Skeletal muscle satellite cell (primary cell): Measurements from ENCODE around the gene RNF212.
"Not testable (repeated sequence)": the region's sequence is repeated elsewhere in the genome, so short reads cannot be mapped to it uniquely, and the experiment has no call there.

Source experiments
- H3K27me3 ChIP-seq: 2 replicates; pipeline ENCODE4 v1.7.0; 2013; ENCODE audit warnings: low read length; ENCODE audit not compliant: control insufficient read depth, insufficient read depth
- H3K36me3 ChIP-seq: 2 replicates; pipeline ENCODE4 v1.7.0; 2013; ENCODE audit warnings: mild to moderate bottlenecking, control low read depth, low read length; ENCODE audit not compliant: insufficient read depth
- H3K4me1 ChIP-seq: 2 replicates; pipeline ENCODE4 v1.7.0; 2013; ENCODE audit warnings: low read length; ENCODE audit not compliant: control insufficient read depth, insufficient read depth
- H3K4me2 ChIP-seq: 2 replicates; pipeline ENCODE4 v1.7.0; 2013; ENCODE audit warnings: mild to moderate bottlenecking, low read length
- H3K4me3 ChIP-seq: 2 replicates; pipeline ENCODE4 v1.7.0; 2013; ENCODE audit warnings: low read length
- H3K9ac ChIP-seq: 2 replicates; pipeline ENCODE4 v1.7.0; 2013; ENCODE audit warnings: mild to moderate bottlenecking, low read depth, low read length, moderate library complexity
- H3K9me3 ChIP-seq: replicated peaks from 2 replicates; pipeline ENCODE4 v1.7.0; 2013; ENCODE audit warnings: mild to moderate bottlenecking, control low read depth, low read length

Gene RNF212

GRCh38 chr4:1058997-1059665 lies 54.2 kb downstream of the RNF212 start:
- Histone ChIP-seq H3K4me3 (no peak overlapping the region), H3K9ac (no peak overlapping the region), H3K4me1 (no peaks in the 10 kb centered on the region), H3K9me3 (no peaks in the 10 kb centered on the region), H3K27me3 (peaks cover 76% of the 10 kb centered on the region), H3K36me3 (no peaks in the 10 kb centered on the region), H3K4me2 (no peak overlapping the region)

DNA sequence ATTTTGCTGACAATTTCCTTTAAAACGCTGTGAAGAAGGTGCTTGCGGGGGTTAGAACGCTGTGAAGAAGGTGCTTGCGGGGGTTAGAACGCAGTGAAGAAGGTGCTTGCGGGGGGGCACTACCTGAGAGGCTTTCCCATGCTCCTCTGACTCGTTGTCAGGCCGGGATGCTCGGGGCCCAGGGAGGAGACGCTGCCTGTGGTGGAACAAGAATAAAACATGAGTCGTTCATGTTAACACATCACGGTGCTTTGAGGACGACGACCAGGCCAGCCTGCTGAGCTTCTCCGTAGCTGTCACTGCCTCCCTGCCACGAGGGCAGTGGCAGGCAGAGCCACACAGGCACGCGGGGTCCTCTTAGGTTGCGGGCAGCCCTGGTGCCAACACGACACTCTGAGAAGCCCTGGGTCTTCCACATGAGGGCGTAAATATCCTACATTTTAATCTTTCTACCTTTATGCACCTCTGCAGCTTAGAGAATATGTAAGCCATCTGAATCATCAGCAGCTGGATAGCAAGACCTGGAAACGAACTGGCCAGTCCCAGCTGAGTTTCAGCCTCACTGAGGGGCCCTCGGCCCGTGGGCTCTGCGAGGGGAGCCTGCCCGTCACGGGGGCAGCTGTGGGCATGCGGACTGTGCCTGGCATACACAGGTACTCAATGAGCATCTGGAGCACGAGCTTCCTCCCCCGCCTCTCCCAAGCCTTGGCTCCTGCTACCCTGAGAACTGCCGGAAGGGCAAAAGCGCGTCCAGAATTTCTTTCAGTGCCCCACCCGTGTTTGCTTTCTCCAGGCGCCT lies 55.0 kb downstream of the RNF212 start:
- no peak overlapping the region for H3K9ac ChIP-seq
- H3K27me3 ChIP-seq, result peaks cover 73% of the 10 kb centered on the region

DNA sequence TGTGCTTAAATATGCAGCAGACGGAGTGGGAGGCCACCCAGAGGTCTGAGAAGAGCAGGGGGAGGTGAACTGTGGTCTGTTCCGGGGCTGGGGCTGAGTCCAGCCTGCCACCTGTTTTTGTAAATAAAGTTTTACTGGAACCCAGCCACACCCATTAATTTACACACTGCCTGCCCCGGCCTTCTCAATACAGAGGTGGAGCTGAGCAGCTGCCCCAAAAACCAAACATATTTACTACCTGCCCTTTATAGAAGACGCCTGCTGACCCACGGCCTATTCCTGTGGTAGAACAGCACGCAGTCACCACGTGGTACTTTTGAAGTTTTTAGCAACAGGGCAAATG lies 56.0 kb downstream of the RNF212 start:
- no peaks in the 10 kb centered on the region for H3K9me3 ChIP-seq
- H3K9ac ChIP-seq, result no peak overlapping the region
- peaks cover 74% of the 10 kb centered on the region for H3K27me3 ChIP-seq
- H3K4me3 ChIP-seq, result no peak overlapping the region
- no peak overlapping the region for H3K4me2 ChIP-seq
- H3K4me1 ChIP-seq, result peaks cover 12% of the 10 kb centered on the region
- H3K36me3 ChIP-seq, result no peaks in the 10 kb centered on the region

More for the DNA sequence above, 55.0 kb downstream of the RNF212 start:
- Histone ChIP-seq H3K9me3 (no peaks in the 10 kb centered on the region), H3K4me3 (no peak overlapping the region), H3K4me1 (peaks cover 2% of the 10 kb centered on the region), H3K4me2 (no peak overlapping the region), H3K36me3 (no peaks in the 10 kb centered on the region)

DNA sequence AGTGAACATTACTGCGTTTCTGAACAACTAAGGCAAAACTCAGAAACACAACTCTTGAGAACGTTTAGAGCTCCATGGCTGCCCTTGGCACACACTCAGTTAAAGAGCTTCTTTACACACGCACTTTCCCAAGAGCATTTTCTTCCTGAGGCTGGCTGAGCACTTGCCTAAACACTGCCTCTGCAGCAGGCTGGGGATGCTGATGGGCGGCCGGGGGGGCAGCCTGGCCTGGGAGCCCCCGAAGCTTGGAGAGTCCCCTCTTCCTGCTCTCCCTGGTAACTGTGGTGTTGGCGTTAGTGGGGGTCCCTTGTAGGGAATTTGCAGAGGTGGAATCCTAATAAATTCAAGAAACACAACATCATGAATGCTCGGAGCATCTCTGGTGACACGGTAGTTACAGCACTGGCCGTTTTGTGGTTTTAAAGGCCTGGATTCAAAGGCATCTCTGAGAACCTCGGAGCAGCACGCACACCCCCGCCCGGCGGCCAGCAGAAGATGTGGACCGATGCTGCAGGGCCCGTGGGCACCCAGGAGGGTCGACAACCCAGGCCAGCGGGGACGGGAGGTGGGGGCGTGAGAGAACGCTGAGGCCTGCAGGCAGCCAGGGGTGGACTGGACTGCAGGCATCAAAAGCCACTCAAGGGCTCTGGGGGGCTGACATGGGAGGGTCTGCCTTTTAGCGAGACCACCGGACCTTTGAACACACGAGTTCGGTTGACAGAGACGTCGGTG lies 56.5 kb downstream of the RNF212 start:
- Histone ChIP-seq H3K4me3 (no peak overlapping the region), H3K4me1 (peaks cover 17% of the 10 kb centered on the region), H3K9ac (no peak overlapping the region), H3K36me3 (no peaks in the 10 kb centered on the region), H3K27me3 (peaks cover 74% of the 10 kb centered on the region), H3K4me2 (no peak overlapping the region), H3K9me3 (no peaks in the 10 kb centered on the region)

- no peak overlapping the region for H3K9ac ChIP-seq
- peaks cover 74% of the 10 kb centered on the region for H3K27me3 ChIP-seq
- no peak overlapping the region for H3K4me2 ChIP-seq
- peaks cover 17% of the 10 kb centered on the region for H3K4me1 ChIP-seq
- no peak overlapping the region for H3K4me3 ChIP-seq
- H3K36me3 ChIP-seq, result no peaks in the 10 kb centered on the region
- no peaks in the 10 kb centered on the region for H3K9me3 ChIP-seq
These were observed 57.4 kb downstream of the RNF212 start for GRCh38 chr4:1055721-1056590.

DNA sequence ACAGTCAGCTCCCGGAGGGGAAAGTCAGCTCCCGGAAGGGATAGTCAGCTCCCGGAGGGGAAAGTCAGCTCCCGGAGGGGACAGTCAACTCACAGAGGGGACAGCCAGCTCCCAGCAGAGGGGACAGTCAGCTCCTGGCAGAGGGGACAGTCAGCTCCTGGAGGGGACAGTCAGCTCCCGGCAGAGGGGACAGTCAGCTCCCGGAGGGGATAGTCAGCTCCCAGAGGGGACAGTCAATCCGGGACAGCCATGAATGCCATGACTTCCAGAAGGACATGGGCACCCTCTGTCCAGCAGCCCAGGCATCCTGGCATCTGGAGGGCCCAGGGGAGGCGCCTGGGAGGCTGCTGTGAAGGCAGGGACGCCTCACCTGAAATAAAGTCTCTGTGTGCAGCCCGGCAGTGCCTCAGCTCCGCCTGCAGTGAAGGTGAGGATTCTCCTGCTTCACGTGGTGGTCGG lies 58.1 kb downstream of the RNF212 start:
- not testable (repeated sequence) for H3K36me3 ChIP-seq, H3K9me3 ChIP-seq, H3K9ac ChIP-seq, H3K4me3 ChIP-seq, H3K4me2 ChIP-seq
- Histone ChIP-seq H3K27me3 (peaks cover 74% of the 10 kb centered on the region), H3K4me1 (peaks cover 17% of the 10 kb centered on the region)

- peaks cover 74% of the 10 kb centered on the region for H3K27me3 ChIP-seq
- H3K4me1 ChIP-seq, result peaks cover 17% of the 10 kb centered on the region
- H3K9ac ChIP-seq, H3K36me3 ChIP-seq, H3K4me2 ChIP-seq, H3K9me3 ChIP-seq, H3K4me3 ChIP-seq: not testable (repeated sequence)
These were observed 58.6 kb downstream of the RNF212 start for GRCh38 chr4:1054696-1055242.

DNA sequence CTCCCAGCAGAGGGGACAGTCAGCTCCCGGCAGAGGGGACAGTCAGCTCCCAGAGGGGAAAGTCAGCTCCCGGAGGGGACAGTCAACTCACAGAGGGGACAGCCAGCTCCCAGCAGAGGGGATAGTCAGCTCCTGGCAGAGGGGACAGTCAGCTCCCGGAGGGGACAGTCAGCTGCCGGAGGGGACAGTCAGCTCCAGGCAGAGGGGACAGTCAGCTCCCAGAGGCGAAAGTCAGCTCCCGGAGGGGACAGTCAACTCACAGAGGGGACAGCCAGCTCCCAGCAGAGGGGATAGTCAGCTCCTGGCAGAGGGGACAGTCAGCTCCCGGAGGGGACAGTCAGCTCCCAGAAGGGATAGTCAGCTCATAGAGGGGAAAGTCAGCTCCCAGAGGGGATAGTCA lies 59.5 kb downstream of the RNF212 start:
- H3K27me3 ChIP-seq, result peaks cover 70% of the 10 kb centered on the region
- H3K9me3 ChIP-seq, result not testable (repeated sequence)

GRCh38 chr4:1053080-1053661 lies 60.2 kb downstream of the RNF212 start:
- Histone ChIP-seq H3K4me3 (peak overlapping the region; percentile 45), H3K27me3 (peaks cover 65% of the 10 kb centered on the region)

More for the DNA sequence above, 59.5 kb downstream of the RNF212 start:
- H3K4me2 ChIP-seq, H3K36me3 ChIP-seq, H3K9ac ChIP-seq, H3K4me3 ChIP-seq: not testable (repeated sequence)
- peaks cover 17% of the 10 kb centered on the region for H3K4me1 ChIP-seq

GRCh38 chr4:1052231-1052671 lies 61.1 kb downstream of the RNF212 start:
- Histone ChIP-seq H3K9ac (no peak overlapping the region), H3K36me3 (no peaks in the 10 kb centered on the region), H3K4me3 (no peak overlapping the region), H3K9me3 (no peaks in the 10 kb centered on the region), H3K4me1 (peaks cover 23% of the 10 kb centered on the region), H3K4me2 (no peak overlapping the region), H3K27me3 (peaks cover 59% of the 10 kb centered on the region)

More at GRCh38 chr4:1053080-1053661, 60.2 kb downstream of the RNF212 start:
- H3K36me3 ChIP-seq, result no peaks in the 10 kb centered on the region
- H3K9me3 ChIP-seq, result no peaks in the 10 kb centered on the region
- no peak overlapping the region for H3K9ac ChIP-seq
- peaks cover 17% of the 10 kb centered on the region for H3K4me1 ChIP-seq
- peak overlapping the region; percentile 64 for H3K4me2 ChIP-seq
